H1 (cell line): ENCODE measurements around the gene CDH22. TPM values are rescaled to one million over a fixed set of nuclear protein-coding genes. Genes with fewer than 3 reads are reported as not detected.

Experiments
- BACH1 ChIP-seq: IDR thresholded peaks from 2 replicates; pipeline ENCODE4 v1.6.1; 2012; ENCODE audit warnings: low read length, improper control_type of control experiment
- CHD7 ChIP-seq: fragments of 300-600 bp; sonication (generic); IDR thresholded peaks from 2 replicates; pipeline ENCODE4 v1.7.1; 2012; ENCODE audit warnings: low read length, moderate library complexity, mild to moderate bottlenecking, inconsistent platforms; ENCODE audit not compliant: insufficient replicate concordance
- CTCF ChIP-seq, 3 experiments: IDR thresholded peaks; 1 replicate in 2 of 3; 2 replicates in 1 of 3; pipeline versions ENCODE4 v1.5.1 to v1.6.1; 2011; ENCODE audit warnings: low read length in 3 of 3, mild to moderate bottlenecking in 3 of 3, inconsistent platforms in 2 of 3, low read depth in 1 of 3, moderate library complexity in 1 of 3; ENCODE audit not compliant: insufficient read depth in 1 of 3; ENCODE audit errors: control extremely low read depth in 1 of 3
- HDAC6 ChIP-seq: IDR thresholded peaks from one replicate; pipeline ENCODE4 v1.7.1; 2012; ENCODE audit warnings: low read depth, mild to moderate bottlenecking, inconsistent platforms, low read length, moderate library complexity
- KDM1A ChIP-seq: fragments of 200-600, 300-600 bp; sonication (generic); IDR thresholded peaks from 2 replicates; pipeline ENCODE4 v1.7.1; 2016; ENCODE audit warnings: mild to moderate bottlenecking, low read length, borderline replicate concordance
- POLR2A ChIP-seq, 2 experiments: IDR thresholded peaks; 1 replicate in 1 of 2; 2 replicates in 1 of 2; pipeline ENCODE4 v1.6.1; 2011; ENCODE audit warnings: low read depth in 2 of 2, low read length in 2 of 2, mild to moderate bottlenecking in 2 of 2; ENCODE audit errors: control extremely low read depth in 1 of 2
- RAD21 ChIP-seq, 2 experiments: IDR thresholded peaks in 1 of 2; conservative IDR thresholded peaks in 1 of 2; 2 replicates each; pipeline ENCODE4 v1.6.1; 2011; ENCODE audit warnings: low read depth in 2 of 2, low read length in 2 of 2, improper control_type of control experiment in 1 of 2, inconsistent platforms in 1 of 2, mild to moderate bottlenecking in 1 of 2, moderate library complexity in 1 of 2
- SUZ12 ChIP-seq: fragments of 200-600 bp; sonication (generic); IDR thresholded peaks from 2 replicates; pipeline ENCODE4 v1.6.1; 2012; ENCODE audit warnings: mild to moderate bottlenecking, inconsistent platforms, low read length, moderate library complexity, mixed read lengths
- polyA plus RNA-seq, 7 experiments: library from polyadenylated mRNA; depleted of rRNA in 3 of 7; stranded (reverse) in 5 of 7; unstranded in 2 of 7; fragments of >200 nt in 5 of 7; fragments of 200-250 nt in 2 of 7; gene quantifications; 1 replicate in 5 of 7; 2 replicates in 1 of 7; 4 replicates in 1 of 7; pipeline versions ENCODE4 v1.2.1 to v1.2.3, GENCODE V29; 2011 to 2013; ENCODE audit warnings: missing spikeins in 2 of 7, mixed read lengths in 2 of 7
- total RNA-seq: library from RNA; stranded (reverse); fragmentation: NEBNext Ultra II Directional; extraction: Animal tissue kit (Norgen Biotek cat#: 25700); gene quantifications from 2 replicates; pipeline ENCODE4 v1.2.1, GENCODE V29; 2021

The CDH22 gene
- total and polyA plus RNA-seq, 2 of the 8 experiments (the other 6 are each of a cell fraction or from before 2014, with no cell fraction given): 0.35 to 0.39 TPM

DNA sequence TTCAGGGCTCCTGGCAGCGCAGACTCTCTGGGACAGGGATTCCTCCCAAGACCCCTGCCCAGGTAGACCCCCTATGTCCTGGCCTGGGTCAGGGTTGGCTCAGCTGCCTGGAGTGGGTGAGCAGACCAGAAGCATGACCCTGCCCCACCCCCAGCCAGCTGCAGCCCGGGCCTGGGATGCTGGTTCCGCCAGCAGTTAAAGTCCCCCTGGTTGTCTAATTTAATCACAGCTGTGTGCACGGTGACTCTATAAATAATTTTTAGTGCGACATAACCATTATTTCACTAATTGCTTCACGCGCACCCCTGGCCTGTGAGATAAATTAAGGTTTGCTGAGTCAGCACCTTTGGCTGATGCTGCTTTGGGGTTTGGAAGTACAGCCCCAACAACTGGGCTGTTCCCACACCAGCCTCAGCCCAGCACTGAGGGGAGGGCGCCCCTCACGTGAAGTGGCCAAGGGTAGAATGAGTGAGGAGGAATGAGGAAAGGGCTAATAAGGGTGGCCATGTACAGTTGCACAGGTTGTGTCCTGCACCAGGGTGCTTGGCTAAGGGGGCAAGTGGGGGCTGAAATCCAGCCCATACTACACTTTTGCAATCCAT, 26.1 kb upstream of the CDH22 start (continued):
- TF ChIP-seq CHD7 (no peak), KDM1A (peak; percentile 52; the same call in 1 of the 2 replicates), RAD21 (IDR thresholded peaks at IDR 0.05 in 1 of 2, conservative IDR thresholded peaks at IDR 0.05 in 1 of 2; ENCODE audit: low read depth in 2 of 2, low read length in 2 of 2) (peak in 1 of 2 experiments; percentile 26; a peak in 1 of 4 replicates), CTCF (IDR thresholded peaks at IDR 0.05; ENCODE audit: control extremely low read depth in 1 of 3, insufficient read depth in 1 of 3, low read depth in 1 of 3, low read length in 3 of 3) (peak in 2 of 3 experiments; percentile 17 to 32; a peak in 2 of 4 replicates), SUZ12 (no peak), BACH1 (0 out of 2 replicates have a peak, but pooled peaks have one; percentile 16), POLR2A (IDR thresholded peaks at IDR 0.05; ENCODE audit: control extremely low read depth in 1 of 2, low read depth in 2 of 2, low read length in 2 of 2) (no peak), HDAC6 (no peak)
